Activated CD4-positive, alpha-beta T cell treated with anti-CD3 and anti-CD28 coated beads for 48 hours (primary cell): Measurements from ENCODE around the gene DMXL2.
"Not testable (repeated sequence)": the region's sequence is repeated elsewhere in the genome, so short reads cannot be mapped to it uniquely, and the experiment has no call there.

Experiments used
- DNase-seq: peaks from one replicate; pipeline ENCODE4 v3.0.0-alpha.2; 2020

DMXL2 gene

GRCh38 chr15:51622604-51623370 is at the start of gene DMXL2:
Gene DMXL2 (minus strand): TSS chr15:51622771. CDS start chr15:51622545, 226 bp downstream.
- DNase-seq, result peak; percentile 83

- DNase-seq, result no peak
Measured at GRCh38 chr15:51672155-51672687, 49.6 kb upstream of the DMXL2 start.

GRCh38 chr15:51669381-51669780 is 46.8 kb upstream of the DMXL2 start:
- DNase-seq, result no peak

- DNase-seq, result no peak
Measured at GRCh38 chr15:51668446-51668845, 45.9 kb upstream of the DMXL2 start.

- no peak for DNase-seq
Measured at GRCh38 chr15:51667478-51667877, 44.9 kb upstream of the DMXL2 start.

- no peak for DNase-seq
Measured at GRCh38 chr15:51661072-51661471, 38.5 kb upstream of the DMXL2 start.

- no peak for DNase-seq
Measured at GRCh38 chr15:51658664-51659063, 36.1 kb upstream of the DMXL2 start.

- DNase-seq, result peak; percentile 6
Measured at GRCh38 chr15:51655401-51656057, 33.0 kb upstream of the DMXL2 start.

- no peak for DNase-seq
Measured at GRCh38 chr15:51652084-51652668, 29.6 kb upstream of the DMXL2 start.

GRCh38 chr15:51649659-51650521 is 27.3 kb upstream of the DMXL2 start:
- DNase-seq, result peak; percentile 28

- DNase-seq, result not testable (repeated sequence)
Measured at GRCh38 chr15:51648643-51649042, 26.1 kb upstream of the DMXL2 start.

- DNase-seq, result not testable (repeated sequence)
Measured at GRCh38 chr15:51648101-51648500, 25.5 kb upstream of the DMXL2 start.

GRCh38 chr15:51647128-51647562 is 24.6 kb upstream of the DMXL2 start:
- no peak for DNase-seq

GRCh38 chr15:51642696-51643095 is 20.1 kb upstream of the DMXL2 start:
- DNase-seq, result no peak

GRCh38 chr15:51641490-51642130 is 19.0 kb upstream of the DMXL2 start:
- DNase-seq, result no peak

- DNase-seq, result peak; percentile 9
Measured at GRCh38 chr15:51634591-51635198, 12.1 kb upstream of the DMXL2 start.

- DNase-seq, result no peak
Measured at GRCh38 chr15:51629612-51630011, 7.0 kb upstream of the DMXL2 start.

GRCh38 chr15:51625236-51625635 is 2.7 kb upstream of the DMXL2 start:
- DNase-seq, result no peak

- no peak for DNase-seq
Measured at GRCh38 chr15:51624022-51624421, 1.5 kb upstream of the DMXL2 start.

- no peak for DNase-seq
Measured at GRCh38 chr15:51623386-51623938, 891 bp upstream of the DMXL2 start.

- DNase-seq, result peak; percentile 59
Measured at GRCh38 chr15:51621936-51622603, 501 bp downstream of the DMXL2 start.
